Natural killer cell (primary cell): ENCODE measurements around the gene LONP1. TPM values are rescaled to one million over a fixed set of nuclear protein-coding genes. Genes with fewer than 3 reads are reported as not detected.
"Not testable (repeated sequence)": the region's sequence is repeated elsewhere in the genome, so short reads cannot be mapped to it uniquely, and the experiment has no call there.

Source experiments
- ATAC-seq, 3 donors: fragments of 150-1000 bp in 2 of 3; fragments of 200-7000 bp in 1 of 3; cut with Tn5 transposase; 1 replicate in 1 of 3; 2 replicates in 2 of 3; pipeline ENCODE4 v1.10.0; 2021; ENCODE audit warnings: mild to moderate bottlenecking in 2 of 3, moderate library complexity in 2 of 3
- DNase-seq, 2 donors: peaks; one replicate each; pipeline versions ENCODE4 v3.0.0 to v3.0.0-alpha.2; 2013 to 2021; ENCODE audit warnings: mixed read lengths in 1 of 2
- H3K27ac ChIP-seq: one replicate; pipeline ENCODE4 v1.5.1; 2013; ENCODE audit warnings: mild to moderate bottlenecking, low read length
- H3K27me3 ChIP-seq: one replicate; pipeline ENCODE4 v1.6.1; 2013; ENCODE audit warnings: low read length; ENCODE audit not compliant: control insufficient read depth, insufficient read depth
- H3K36me3 ChIP-seq: one replicate; pipeline ENCODE4 v1.6.1; 2013; ENCODE audit warnings: low read length; ENCODE audit not compliant: control insufficient read depth, insufficient read depth
- H3K4me1 ChIP-seq: one replicate; pipeline ENCODE4 v1.6.1; 2013; ENCODE audit warnings: low read length; ENCODE audit not compliant: control insufficient read depth, insufficient read depth
- H3K4me3 ChIP-seq: one replicate; pipeline ENCODE4 v1.5.1; 2013; ENCODE audit warnings: low read length
- H3K9me3 ChIP-seq: one replicate; pipeline ENCODE4 v1.6.1; 2013; ENCODE audit warnings: low read length; ENCODE audit not compliant: control insufficient read depth, insufficient read depth
- H3K27ac Mint-ChIP-seq, 2 donors: one replicate each; pipeline ENCODE4 v1.8.0; 2022; ENCODE audit warnings: mild to moderate bottlenecking in 2 of 2, mixed read lengths in 2 of 2, moderate library complexity in 1 of 2
- H3K27me3 Mint-ChIP-seq, 2 donors: one replicate each; pipeline ENCODE4 v1.8.0; 2022; ENCODE audit warnings: low read depth in 2 of 2, mixed read lengths in 2 of 2
- H3K36me3 Mint-ChIP-seq: one replicate; pipeline ENCODE4 v1.8.0; 2022; ENCODE audit warnings: mixed read lengths
- H3K4me1 Mint-ChIP-seq, 2 donors: one replicate each; pipeline ENCODE4 v1.8.0; 2022; ENCODE audit warnings: mixed read lengths in 2 of 2
- H3K4me3 Mint-ChIP-seq: one replicate; pipeline ENCODE4 v1.8.0; 2022; ENCODE audit warnings: mild to moderate bottlenecking, moderate library complexity, mixed read lengths
- H3K9me3 Mint-ChIP-seq, 2 donors: one replicate each; pipeline ENCODE4 v1.8.0; 2022; ENCODE audit warnings: mixed read lengths in 2 of 2
- CTCF ChIP-seq: fragments of 200-600 bp; IDR thresholded peaks from one replicate; pipeline ENCODE4 v1.8.0; 2022; ENCODE audit warnings: antibody characterized with exemption
- WGBS: methylation state at CpG from one replicate; pipeline ENCODE4 v1.1.7; 2013; ENCODE audit warnings: missing lambda C conversion rate; ENCODE audit not compliant: insufficient coverage; 5-methylcytosine and 5-hydroxymethylcytosine counted together
- intact Hi-C: fragments of 100-400 bp; cut with micrococcal nuclease; formaldehyde crosslinking; loops from one replicate; pipeline ENCODE4 v1.14.2; 2022
- total RNA-seq, 4 donors: library from RNA; stranded (reverse); fragments of 120-200 nt in 1 of 4; gene quantifications; one replicate each; pipeline versions ENCODE4 v1.2.3 to v1.2.4, GENCODE V29; 2013 to 2022

The LONP1 gene
- total RNA-seq, 3 donors from 2014 or later (not counting 1 experiment from before 2014, with no cell fraction given) = 50.5 to 61.8 (median 56.1) TPM

DNA sequence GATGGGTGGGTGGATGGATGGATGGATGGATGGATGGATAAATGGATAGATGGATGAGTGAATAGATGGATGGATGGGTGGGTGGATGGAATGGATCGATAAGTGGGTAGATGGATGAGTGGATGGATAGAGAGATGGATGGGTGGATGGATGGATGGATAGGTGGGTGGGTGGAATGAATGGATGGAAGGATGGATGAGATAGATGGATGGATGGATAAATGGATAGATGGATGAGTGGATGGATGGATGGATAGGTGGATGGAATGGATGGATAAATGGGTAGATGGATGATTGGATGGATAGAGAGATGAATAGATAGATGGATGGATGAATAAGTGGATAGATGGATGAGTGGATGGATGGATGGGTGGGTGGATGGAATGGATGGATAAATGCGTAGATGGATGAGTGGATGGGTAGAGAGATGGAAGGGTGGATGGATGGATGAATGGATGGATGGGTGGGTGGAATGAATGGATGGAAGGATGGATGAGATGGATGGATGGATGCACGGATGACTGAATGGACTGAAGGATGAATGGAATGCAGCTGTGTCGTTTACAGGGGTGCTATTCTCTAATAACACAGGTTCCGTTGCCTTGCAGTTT lies 42.8 kb upstream of the LONP1 start:
- Mint-ChIP-seq H3K4me3 (no peak overlapping the region), H3K4me1 (no peaks in the 10 kb centered on the region), H3K27me3 (peaks cover 0 to 2% of the 10 kb centered on the region in 2 donors), H3K36me3 (no peaks in the 10 kb centered on the region), H3K9me3 (peaks cover 3 to 5% of the 10 kb centered on the region in 2 donors), H3K27ac (no peak overlapping the region)
- TF ChIP-seq CTCF = no peak
- intact Hi-C loops = no loop called here
- 97% methylated on average over 5 of the region's 5 CpGs for WGBS
- ATAC-seq = no peak
- no peak overlapping the region for H3K27ac ChIP-seq
- H3K4me1 ChIP-seq = no peaks in the 10 kb centered on the region
- H3K9me3 ChIP-seq = no peaks in the 10 kb centered on the region
- DNase-seq = no peak
- H3K36me3 ChIP-seq = no peaks in the 10 kb centered on the region
- no peaks in the 10 kb centered on the region for H3K27me3 ChIP-seq
- H3K4me3 ChIP-seq = no peak overlapping the region

DNA sequence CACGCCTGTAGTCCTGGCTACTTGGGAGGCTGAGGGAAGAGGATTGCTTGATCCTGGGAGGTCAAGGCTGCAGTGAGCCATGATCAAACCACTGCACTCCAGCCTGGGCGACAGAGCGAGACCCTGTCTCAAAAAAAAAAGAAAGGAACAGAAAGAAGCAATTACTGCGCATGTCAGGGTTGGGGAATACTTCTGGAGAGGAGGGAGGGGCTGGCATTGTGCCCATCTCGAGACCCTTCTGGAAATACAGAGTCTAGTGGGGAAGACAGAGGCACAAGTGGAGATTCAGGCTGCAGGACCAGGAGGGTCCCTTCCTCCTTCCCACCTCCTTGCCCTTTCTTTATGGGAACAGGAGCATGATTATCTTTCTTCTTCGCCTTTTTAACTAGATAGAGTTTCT lies 33.8 kb upstream of the LONP1 start:
- H3K27ac ChIP-seq = no peak overlapping the region
- H3K9me3 ChIP-seq = no peaks in the 10 kb centered on the region
- DNase-seq (no peak), ATAC-seq (no peak)
- Mint-ChIP-seq H3K36me3 (no peaks in the 10 kb centered on the region), H3K27ac (no peak overlapping the region), H3K4me3 (no peak overlapping the region), H3K9me3 (no peaks in the 10 kb centered on the region), H3K27me3 (no peaks in the 10 kb centered on the region), H3K4me1 (no peaks in the 10 kb centered on the region)
- no peaks in the 10 kb centered on the region for H3K27me3 ChIP-seq
- intact Hi-C loops = no loop called here
- H3K4me1 ChIP-seq = no peaks in the 10 kb centered on the region
- no peak overlapping the region for H3K4me3 ChIP-seq
- no peaks in the 10 kb centered on the region for H3K36me3 ChIP-seq
- TF ChIP-seq CTCF = no peak
- 75% methylated on average over 6 of the region's 6 CpGs for WGBS

GRCh38 chr19:5751709-5752108 lies 31.8 kb upstream of the LONP1 start:
- H3K9me3 Mint-ChIP-seq = no peaks in the 10 kb centered on the region
- no peak for DNase-seq
- H3K27ac Mint-ChIP-seq = no peak overlapping the region
- WGBS = 77% methylated on average over 7 of the region's 7 CpGs
- Histone ChIP-seq H3K27ac (no peak overlapping the region), H3K4me1 (no peaks in the 10 kb centered on the region), H3K36me3 (no peaks in the 10 kb centered on the region), H3K9me3 (no peaks in the 10 kb centered on the region), H3K4me3 (no peak overlapping the region), H3K27me3 (no peaks in the 10 kb centered on the region)
- no peak for ATAC-seq
- H3K36me3 Mint-ChIP-seq = no peaks in the 10 kb centered on the region
- H3K4me3 Mint-ChIP-seq = no peak overlapping the region
- H3K4me1 Mint-ChIP-seq = no peaks in the 10 kb centered on the region
- intact Hi-C loops = no loop called here
- no peaks in the 10 kb centered on the region for H3K27me3 Mint-ChIP-seq
- TF ChIP-seq CTCF = no peak

DNA sequence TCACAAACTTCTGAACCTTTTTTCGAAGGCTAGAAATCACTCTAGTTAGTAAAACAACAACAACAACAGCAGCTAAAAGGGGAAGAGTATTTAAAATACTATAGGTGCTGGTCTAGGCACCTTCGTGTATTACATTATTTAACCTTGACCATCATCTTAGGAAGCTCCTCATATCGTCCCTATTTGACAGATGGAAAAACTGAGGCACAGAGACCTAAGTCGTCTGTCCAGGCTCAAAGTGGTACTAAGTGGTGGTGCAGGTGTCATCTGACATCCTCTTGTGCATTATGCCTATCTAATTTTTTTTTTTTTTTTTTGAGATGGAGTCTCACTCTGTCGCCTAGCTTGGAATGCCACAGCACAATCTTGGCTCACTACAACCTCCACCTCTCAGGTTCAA lies 29.6 kb upstream of the LONP1 start:
- Histone ChIP-seq H3K9me3 (no peaks in the 10 kb centered on the region), H3K4me3 (no peak overlapping the region), H3K27ac (no peak overlapping the region), H3K36me3 (no peaks in the 10 kb centered on the region), H3K27me3 (no peaks in the 10 kb centered on the region), H3K4me1 (no peaks in the 10 kb centered on the region)
- H3K27me3 Mint-ChIP-seq = no peaks in the 10 kb centered on the region
- no peaks in the 10 kb centered on the region for H3K9me3 Mint-ChIP-seq
- DNase-seq (no peak), ATAC-seq (no peak)
- H3K4me3 Mint-ChIP-seq = no peak overlapping the region
- intact Hi-C loops = no loop called here
- no peaks in the 10 kb centered on the region for H3K36me3 Mint-ChIP-seq
- H3K4me1 Mint-ChIP-seq = no peaks in the 10 kb centered on the region
- TF ChIP-seq CTCF = no peak
- WGBS = 82% methylated on average over 4 of the region's 5 CpGs
- H3K27ac Mint-ChIP-seq = no peak overlapping the region

GRCh38 chr19:5748920-5749319 lies 29.0 kb upstream of the LONP1 start:
- H3K27me3 Mint-ChIP-seq, H3K9me3 ChIP-seq, H3K4me1 Mint-ChIP-seq, H3K9me3 Mint-ChIP-seq, H3K4me3 Mint-ChIP-seq, H3K4me1 ChIP-seq, H3K36me3 Mint-ChIP-seq, H3K4me3 ChIP-seq, H3K27ac Mint-ChIP-seq, H3K36me3 ChIP-seq, ATAC-seq, DNase-seq, intact Hi-C loops, H3K27ac ChIP-seq, H3K27me3 ChIP-seq: not testable (repeated sequence)
- 74% methylated on average over 6 of the region's 6 CpGs for WGBS
